Activated T-helper 17 cell treated with anti-CD3 and anti-CD28 coated beads, Interleukin-2, amount 50 U/mL, for 72 hours (primary cell): ENCODE results near the gene BPTF. TPM values are rescaled to one million over a fixed set of nuclear protein-coding genes. Genes with fewer than 3 reads are reported as not detected.
"Not testable (repeated sequence)": the region's sequence is repeated elsewhere in the genome, so short reads cannot be mapped to it uniquely, and the experiment has no call there.

ENCODE experiments used
- ATAC-seq: fragments of 150-1000 bp; cut with Tn5 transposase; replicated peaks from 2 replicates; pipeline ENCODE4 v1.10.0; 2021; ENCODE audit warnings: mild to moderate bottlenecking, moderate library complexity
- H3K27ac Mint-ChIP-seq: one replicate; pipeline ENCODE4 v1.8.0; 2022; ENCODE audit warnings: mixed read lengths
- H3K27me3 Mint-ChIP-seq: one replicate; pipeline ENCODE4 v1.8.0; 2022; ENCODE audit warnings: mixed read lengths
- H3K36me3 Mint-ChIP-seq: one replicate; pipeline ENCODE4 v1.8.0; 2022; ENCODE audit warnings: low read depth, mild to moderate bottlenecking, mixed read lengths
- H3K4me1 Mint-ChIP-seq: one replicate; pipeline ENCODE4 v1.8.0; 2022; ENCODE audit warnings: mixed read lengths
- H3K4me3 Mint-ChIP-seq: one replicate; pipeline ENCODE4 v1.8.0; 2022; ENCODE audit warnings: mild to moderate bottlenecking, mixed read lengths
- H3K9me3 Mint-ChIP-seq: one replicate; pipeline ENCODE4 v1.8.0; 2022; ENCODE audit warnings: mixed read lengths
- total RNA-seq, 2 donors: library from RNA; stranded (reverse); gene quantifications; one replicate each; pipeline ENCODE4 v1.2.3, GENCODE V29; 2022

BPTF gene
- total RNA-seq, 2 donors from 2014 or later: 73.7 to 86.4 TPM

DNA sequence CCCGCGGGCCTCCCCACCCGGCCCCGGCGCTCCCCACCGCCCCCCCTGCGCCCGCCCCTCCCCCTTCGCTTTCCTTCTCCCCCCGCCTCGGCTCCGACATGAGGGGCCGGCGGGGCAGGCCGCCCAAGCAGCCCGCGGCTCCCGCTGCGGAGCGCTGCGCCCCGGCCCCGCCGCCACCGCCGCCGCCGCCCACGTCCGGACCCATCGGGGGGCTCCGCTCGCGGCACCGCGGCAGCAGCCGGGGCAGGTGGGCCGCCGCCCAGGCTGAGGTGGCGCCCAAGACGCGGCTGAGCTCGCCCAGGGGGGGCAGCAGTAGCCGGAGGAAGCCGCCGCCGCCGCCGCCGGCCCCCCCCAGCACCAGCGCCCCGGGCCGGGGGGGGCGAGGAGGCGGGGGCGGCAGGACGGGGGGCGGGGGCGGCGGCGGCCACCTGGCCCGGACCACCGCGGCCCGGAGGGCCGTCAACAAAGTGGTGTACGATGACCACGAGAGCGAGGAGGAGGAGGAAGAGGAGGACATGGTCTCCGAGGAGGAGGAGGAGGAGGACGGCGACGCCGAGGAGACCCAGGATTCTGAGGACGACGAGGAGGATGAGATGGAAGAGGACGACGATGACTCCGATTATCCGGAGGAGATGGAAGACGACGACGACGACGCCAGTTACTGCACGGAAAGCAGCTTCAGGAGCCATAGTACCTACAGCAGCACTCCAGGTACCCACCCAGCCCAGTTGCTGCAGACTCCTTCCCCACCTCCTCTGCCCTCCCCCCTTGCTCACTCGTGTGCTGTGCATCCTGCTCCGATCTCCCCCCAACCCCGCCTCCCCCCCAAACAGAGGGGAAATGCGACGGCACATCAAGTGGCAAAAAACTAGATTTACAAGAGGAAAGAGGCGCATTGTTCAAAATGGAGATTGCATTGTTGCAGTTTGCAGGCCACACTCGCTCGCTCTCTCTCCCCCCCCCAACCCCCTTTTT, 611 bp downstream of the BPTF start:
- Mint-ChIP-seq H3K36me3 (peaks cover 33% of the 10 kb centered on the region), H3K4me1 (peaks cover 17% of the 10 kb centered on the region), H3K27ac (peak overlapping the region; percentile 95), H3K4me3 (peak overlapping the region; percentile 92)
- H3K27me3 Mint-ChIP-seq, H3K9me3 Mint-ChIP-seq: not testable (repeated sequence)
- peak; percentile 46 for ATAC-seq

GRCh38 chr17:67829331-67829730, 4.0 kb downstream of the BPTF start:
- H3K27me3 Mint-ChIP-seq: no peaks in the 10 kb centered on the region
- H3K36me3 Mint-ChIP-seq: peaks cover 48% of the 10 kb centered on the region
- H3K27ac Mint-ChIP-seq: peak overlapping the region; percentile 46
- peaks cover 31% of the 10 kb centered on the region for H3K4me1 Mint-ChIP-seq
- H3K4me3 Mint-ChIP-seq: peak overlapping the region; percentile 92
- peak; percentile 26 for ATAC-seq
- no peaks in the 10 kb centered on the region for H3K9me3 Mint-ChIP-seq

- H3K27me3 Mint-ChIP-seq: no peaks in the 10 kb centered on the region
- no peak for ATAC-seq
- H3K4me1 Mint-ChIP-seq: peaks cover 41% of the 10 kb centered on the region
- no peak overlapping the region for H3K27ac Mint-ChIP-seq
- no peaks in the 10 kb centered on the region for H3K9me3 Mint-ChIP-seq
- peak overlapping the region; percentile 3 for H3K4me3 Mint-ChIP-seq
- H3K36me3 Mint-ChIP-seq: peaks cover 50% of the 10 kb centered on the region
Measured at GRCh38 chr17:67830440-67830839, 5.1 kb downstream of the BPTF start.

GRCh38 chr17:67831268-67831667, 6.0 kb downstream of the BPTF start:
- H3K27ac Mint-ChIP-seq: no peak overlapping the region
- peaks cover 47% of the 10 kb centered on the region for H3K4me1 Mint-ChIP-seq
- H3K9me3 Mint-ChIP-seq: no peaks in the 10 kb centered on the region
- ATAC-seq: no peak
- H3K27me3 Mint-ChIP-seq: no peaks in the 10 kb centered on the region
- peak overlapping the region; percentile 3 for H3K4me3 Mint-ChIP-seq
- peaks cover 45% of the 10 kb centered on the region for H3K36me3 Mint-ChIP-seq

DNA sequence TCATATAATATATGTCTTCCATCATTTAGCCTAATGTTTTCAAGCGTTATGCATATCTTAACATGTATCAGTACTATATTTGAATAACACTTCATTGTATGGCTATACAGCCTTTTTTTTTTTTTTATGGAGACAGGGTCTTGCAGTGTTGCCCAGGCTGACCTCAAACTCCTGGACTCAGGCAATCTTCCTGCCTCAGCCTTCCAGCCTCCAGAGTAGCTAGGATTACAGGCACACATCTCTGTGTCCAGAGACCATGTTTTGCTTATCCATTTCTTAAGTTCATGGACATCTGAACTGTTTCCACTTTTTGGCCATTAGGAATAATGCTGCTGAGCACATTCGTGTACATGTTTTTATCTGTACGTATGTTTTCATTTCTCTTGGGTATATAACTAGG, 7.8 kb downstream of the BPTF start:
- no peak overlapping the region for H3K4me3 Mint-ChIP-seq
- peaks cover 56% of the 10 kb centered on the region for H3K4me1 Mint-ChIP-seq
- H3K27ac Mint-ChIP-seq: no peak overlapping the region
- no peaks in the 10 kb centered on the region for H3K9me3 Mint-ChIP-seq
- H3K36me3 Mint-ChIP-seq: peaks cover 26% of the 10 kb centered on the region
- no peak for ATAC-seq
- no peaks in the 10 kb centered on the region for H3K27me3 Mint-ChIP-seq

- no peak for ATAC-seq
- Mint-ChIP-seq H3K4me1 (peaks cover 54% of the 10 kb centered on the region), H3K27ac (peak overlapping the region; percentile 11), H3K27me3 (no peaks in the 10 kb centered on the region), H3K9me3 (no peaks in the 10 kb centered on the region), H3K36me3 (peaks cover 21% of the 10 kb centered on the region), H3K4me3 (no peak overlapping the region)
Measured at GRCh38 chr17:67833946-67834631, 8.8 kb downstream of the BPTF start.

DNA sequence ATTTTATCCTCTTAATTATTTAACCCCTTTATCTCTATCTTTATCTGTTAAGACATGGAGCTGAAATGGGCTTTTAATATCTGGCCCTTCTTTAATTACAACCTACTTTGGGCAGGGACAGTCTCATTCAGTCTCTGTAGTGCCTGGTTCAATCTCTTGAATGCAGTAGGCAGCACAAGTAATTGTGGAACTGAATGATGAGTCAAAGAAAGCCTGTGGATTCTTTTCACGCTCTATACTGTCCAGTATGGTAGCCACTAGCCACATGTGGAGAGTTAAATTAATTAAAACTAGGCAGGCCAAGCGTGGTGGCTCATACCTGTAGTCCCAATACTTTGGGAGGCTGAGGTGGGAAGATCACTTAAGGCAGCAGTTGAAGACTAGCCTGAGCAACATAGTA, 9.3 kb downstream of the BPTF start:
- peaks cover 49% of the 10 kb centered on the region for H3K4me1 Mint-ChIP-seq
- no peak overlapping the region for H3K27ac Mint-ChIP-seq
- peak; percentile 56 for ATAC-seq
- H3K27me3 Mint-ChIP-seq: no peaks in the 10 kb centered on the region
- H3K36me3 Mint-ChIP-seq: peaks cover 16% of the 10 kb centered on the region
- H3K4me3 Mint-ChIP-seq: no peak overlapping the region
- H3K9me3 Mint-ChIP-seq: no peaks in the 10 kb centered on the region

DNA sequence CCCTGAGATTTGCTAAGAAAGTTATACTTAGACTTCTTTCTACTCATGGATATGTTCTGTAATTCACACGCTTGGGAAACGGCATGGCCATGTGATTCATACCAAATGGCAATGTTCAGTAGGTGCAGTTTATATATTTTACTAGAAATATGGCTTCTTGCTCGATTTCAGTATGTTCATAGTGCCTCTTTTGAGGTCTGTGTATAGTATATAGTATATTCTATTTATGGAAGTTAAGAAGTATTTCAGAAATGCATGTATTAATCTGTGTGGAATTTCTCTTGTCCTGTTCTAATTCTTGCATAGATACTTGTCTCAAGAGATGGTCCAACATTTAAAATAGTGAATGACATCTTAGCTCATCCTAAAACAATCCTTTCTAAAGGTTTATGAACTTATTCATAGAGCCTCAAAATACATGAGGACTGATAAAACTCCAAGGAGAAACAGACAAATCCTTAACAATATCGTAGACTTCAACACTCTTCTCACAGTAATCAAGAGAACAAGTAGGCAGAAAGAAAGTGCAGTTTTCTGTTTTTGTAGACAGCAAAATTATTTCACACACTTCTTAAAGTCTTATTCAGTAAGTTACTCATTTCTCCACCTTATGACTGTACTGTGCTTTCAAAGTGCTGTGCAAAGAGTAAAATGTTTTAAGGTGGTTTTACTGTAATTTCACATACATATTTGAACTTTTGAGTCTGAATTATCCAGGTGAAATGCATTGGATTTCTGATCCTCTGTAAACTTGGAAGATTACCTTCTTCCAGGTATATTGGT, 11.1 kb downstream of the BPTF start:
- Mint-ChIP-seq H3K36me3 (peaks cover 16% of the 10 kb centered on the region), H3K27ac (peak overlapping the region; percentile 33), H3K4me3 (peak overlapping the region; percentile 66), H3K4me1 (peaks cover 34% of the 10 kb centered on the region), H3K9me3 (no peaks in the 10 kb centered on the region), H3K27me3 (no peaks in the 10 kb centered on the region)
- peak; percentile 92 for ATAC-seq

DNA sequence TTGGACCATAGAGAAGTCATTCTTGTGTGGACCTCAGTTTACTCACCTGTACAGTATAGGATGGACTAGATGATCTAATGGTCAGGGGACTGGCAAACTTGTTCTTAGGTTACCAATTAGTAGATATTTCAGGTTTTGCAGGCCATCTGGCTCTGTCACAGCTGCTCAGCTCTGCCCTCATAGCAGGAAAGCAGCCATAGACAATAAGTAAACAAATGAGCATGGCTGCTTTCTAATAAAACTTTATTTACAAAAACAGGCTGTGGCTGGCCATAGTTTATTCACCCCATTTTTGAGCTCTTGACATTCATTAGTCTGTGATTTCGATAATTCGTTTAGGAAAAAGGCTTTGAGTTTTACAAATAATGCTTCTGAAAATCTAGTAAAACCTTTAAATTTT, 12.7 kb downstream of the BPTF start:
- no peak for ATAC-seq

GRCh38 chr17:67838538-67838937, 13.2 kb downstream of the BPTF start:
- Mint-ChIP-seq H3K4me3 (no peak overlapping the region), H3K4me1 (peaks cover 37% of the 10 kb centered on the region), H3K36me3 (peaks cover 10% of the 10 kb centered on the region), H3K27ac (no peak overlapping the region), H3K9me3 (no peaks in the 10 kb centered on the region), H3K27me3 (no peaks in the 10 kb centered on the region)
- ATAC-seq: no peak

More for the DNA sequence above, 12.7 kb downstream of the BPTF start:
- Mint-ChIP-seq H3K9me3 (no peaks in the 10 kb centered on the region), H3K4me3 (no peak overlapping the region), H3K4me1 (peaks cover 37% of the 10 kb centered on the region), H3K36me3 (peaks cover 16% of the 10 kb centered on the region), H3K27me3 (no peaks in the 10 kb centered on the region), H3K27ac (no peak overlapping the region)

GRCh38 chr17:67841992-67842391, 16.7 kb downstream of the BPTF start:
- H3K4me1 Mint-ChIP-seq: peaks cover 17% of the 10 kb centered on the region
- H3K4me3 Mint-ChIP-seq: no peak overlapping the region
- no peak overlapping the region for H3K27ac Mint-ChIP-seq
- H3K36me3 Mint-ChIP-seq: no peaks in the 10 kb centered on the region
- no peaks in the 10 kb centered on the region for H3K27me3 Mint-ChIP-seq
- no peaks in the 10 kb centered on the region for H3K9me3 Mint-ChIP-seq
- no peak for ATAC-seq

GRCh38 chr17:67842648-67843047, 17.3 kb downstream of the BPTF start:
- Mint-ChIP-seq H3K4me3 (no peak overlapping the region), H3K27me3 (no peaks in the 10 kb centered on the region), H3K36me3 (no peaks in the 10 kb centered on the region), H3K27ac (no peak overlapping the region), H3K9me3 (no peaks in the 10 kb centered on the region), H3K4me1 (peaks cover 15% of the 10 kb centered on the region)
- ATAC-seq: no peak

DNA sequence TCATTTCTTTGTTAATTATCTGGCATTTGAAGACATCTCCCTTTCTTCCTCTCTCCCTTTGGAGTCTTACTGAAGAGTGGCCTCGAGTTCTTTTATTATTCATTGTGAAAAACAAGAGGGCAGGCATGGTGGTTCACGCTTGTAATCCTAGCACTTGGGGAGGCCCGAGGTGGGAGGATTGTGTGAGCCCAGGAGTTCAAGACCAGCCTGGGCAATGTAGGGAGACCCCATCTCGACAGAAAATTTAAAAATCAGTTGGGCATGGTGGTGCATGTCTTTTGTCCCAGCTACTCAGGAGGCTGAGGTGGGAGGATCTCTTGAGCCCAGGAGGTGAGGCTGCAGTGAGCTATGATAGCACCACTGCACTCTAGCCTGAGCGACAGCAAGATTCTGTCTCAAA, 20.1 kb downstream of the BPTF start:
- no peaks in the 10 kb centered on the region for H3K9me3 Mint-ChIP-seq
- peak overlapping the region; percentile 38 for H3K27ac Mint-ChIP-seq
- peaks cover 15% of the 10 kb centered on the region for H3K4me1 Mint-ChIP-seq
- peaks cover under 1% of the 10 kb centered on the region for H3K36me3 Mint-ChIP-seq
- no peak for ATAC-seq
- H3K27me3 Mint-ChIP-seq: no peaks in the 10 kb centered on the region
- H3K4me3 Mint-ChIP-seq: no peak overlapping the region

GRCh38 chr17:67848189-67848588, 22.9 kb downstream of the BPTF start:
- not testable (repeated sequence) for H3K4me3 Mint-ChIP-seq, H3K27ac Mint-ChIP-seq, H3K27me3 Mint-ChIP-seq, ATAC-seq, H3K36me3 Mint-ChIP-seq, H3K9me3 Mint-ChIP-seq
- H3K4me1 Mint-ChIP-seq: peaks cover 21% of the 10 kb centered on the region
